ENCODE results near the gene PTPRA.

GRCh38 chr20:3021777-3022176 is 148.5 kb downstream of the PTPRA start:
- no peak for TF ChIP-seq EZH2 (IDR thresholded peaks at IDR 0.05; ENCODE audit: borderline replicate concordance)
- TF ChIP-seq, protein P1, sequence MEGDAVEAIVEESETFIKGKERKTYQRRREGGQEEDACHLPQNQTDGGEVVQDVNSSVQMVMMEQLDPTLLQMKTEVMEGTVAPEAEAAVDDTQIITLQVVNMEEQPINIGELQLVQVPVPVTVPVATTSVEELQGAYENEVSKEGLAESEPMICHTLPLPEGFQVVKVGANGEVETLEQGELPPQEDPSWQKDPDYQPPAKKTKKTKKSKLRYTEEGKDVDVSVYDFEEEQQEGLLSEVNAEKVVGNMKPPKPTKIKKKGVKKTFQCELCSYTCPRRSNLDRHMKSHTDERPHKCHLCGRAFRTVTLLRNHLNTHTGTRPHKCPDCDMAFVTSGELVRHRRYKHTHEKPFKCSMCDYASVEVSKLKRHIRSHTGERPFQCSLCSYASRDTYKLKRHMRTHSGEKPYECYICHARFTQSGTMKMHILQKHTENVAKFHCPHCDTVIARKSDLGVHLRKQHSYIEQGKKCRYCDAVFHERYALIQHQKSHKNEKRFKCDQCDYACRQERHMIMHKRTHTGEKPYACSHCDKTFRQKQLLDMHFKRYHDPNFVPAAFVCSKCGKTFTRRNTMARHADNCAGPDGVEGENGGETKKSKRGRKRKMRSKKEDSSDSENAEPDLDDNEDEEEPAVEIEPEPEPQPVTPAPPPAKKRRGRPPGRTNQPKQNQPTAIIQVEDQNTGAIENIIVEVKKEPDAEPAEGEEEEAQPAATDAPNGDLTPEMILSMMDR (IDR thresholded peaks at IDR 0.05; ENCODE audit: poor library complexity), result no peak
- TF ChIP-seq EZH2phosphoT487 (IDR thresholded peaks at IDR 0.05; ENCODE audit: low read depth, severe bottlenecking, unreplicated experiment), result no peak

Measured in hepatocyte (in vitro differentiated cells).